Lower leg skin (tissue), 4 donors: ENCODE results near the gene ZMYM2. TPM values are rescaled to one million over a fixed set of nuclear protein-coding genes. Genes with fewer than 3 reads are reported as not detected.
"Not testable (repeated sequence)": the region's sequence is repeated elsewhere in the genome, so short reads cannot be mapped to it uniquely, and the experiment has no call there.

Experiments
- DNase-seq, 2 donors: peaks; one replicate each; pipeline ENCODE4 v3.0.0-alpha.2; 2019; ENCODE audit warnings: low spot score in 2 of 2
- H3K4me3 ChIP-seq: fragments of 200-600 bp; sonication (generic); 2 replicates; pipeline ENCODE4 v1.5.1; 2017; ENCODE audit warnings: mild to moderate bottlenecking, low read depth; ENCODE audit not compliant: poor library complexity, severe bottlenecking
- POLR2A ChIP-seq, 2 donors: fragments of 450-650 bp; IDR thresholded peaks; one replicate each; pipeline ENCODE4 v1.6.1; 2016 to 2017; ENCODE audit warnings: antibody characterized with exemption in 2 of 2, mild to moderate bottlenecking in 1 of 2, moderate library complexity in 1 of 2
- WGBS, 2 donors: methylation state at CpG; one replicate each; pipeline ENCODE4 v1.1.5; 2018; 5-methylcytosine and 5-hydroxymethylcytosine counted together
- intact Hi-C: fragments of 100-400 bp; cut with DNase I; formaldehyde crosslinking; loops from one replicate; pipeline ENCODE4 v1.15.0; 2023; ENCODE audit warnings: low total_unique reads
- total RNA-seq, 4 donors: library from RNA; depleted of rRNA; stranded (reverse); fragments of >200 nt; gene quantifications; one replicate each; pipeline ENCODE4 v1.1.0, GENCODE V29; 2016
- TF ChIP-seq, protein P1 (sequence below), 3 donors: fragments of 450-650 bp; IDR thresholded peaks; one replicate each; pipeline ENCODE4 v1.5.1; 2016; ENCODE audit warnings: antibody characterized with exemption in 3 of 3, mild to moderate bottlenecking in 3 of 3, moderate library complexity in 2 of 3

ZMYM2 gene
- total RNA-seq, 4 donors from 2014 or later = 37.5 to 58.2 (median 49.5) TPM

DNA sequence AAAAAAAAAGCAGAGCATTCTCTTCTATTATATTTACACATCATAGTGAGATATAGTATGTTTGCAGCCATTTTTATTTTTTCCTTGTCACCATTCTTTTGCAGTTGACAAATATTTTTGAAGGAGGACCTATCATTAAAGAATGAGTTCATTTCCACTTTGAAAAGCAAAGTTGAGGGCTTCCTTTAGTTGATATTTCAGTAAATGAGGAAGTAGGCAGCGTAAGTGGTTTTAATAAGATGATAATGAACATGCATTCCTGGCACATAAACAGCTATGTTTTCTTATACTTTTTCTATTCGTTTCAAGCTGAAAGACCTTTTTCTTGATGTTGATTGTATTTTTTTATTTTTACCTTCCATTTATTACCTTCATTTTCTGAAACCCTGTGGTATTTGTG lies 66.2 kb downstream of the ZMYM2 start:
- no peak overlapping the region for H3K4me3 ChIP-seq
- WGBS, 2 donors = 80 to 91% methylated on average over 2 of the region's 2 CpGs
- no peak for TF ChIP-seq POLR2A (IDR thresholded peaks at IDR 0.05)
- TF ChIP-seq, protein P1, sequence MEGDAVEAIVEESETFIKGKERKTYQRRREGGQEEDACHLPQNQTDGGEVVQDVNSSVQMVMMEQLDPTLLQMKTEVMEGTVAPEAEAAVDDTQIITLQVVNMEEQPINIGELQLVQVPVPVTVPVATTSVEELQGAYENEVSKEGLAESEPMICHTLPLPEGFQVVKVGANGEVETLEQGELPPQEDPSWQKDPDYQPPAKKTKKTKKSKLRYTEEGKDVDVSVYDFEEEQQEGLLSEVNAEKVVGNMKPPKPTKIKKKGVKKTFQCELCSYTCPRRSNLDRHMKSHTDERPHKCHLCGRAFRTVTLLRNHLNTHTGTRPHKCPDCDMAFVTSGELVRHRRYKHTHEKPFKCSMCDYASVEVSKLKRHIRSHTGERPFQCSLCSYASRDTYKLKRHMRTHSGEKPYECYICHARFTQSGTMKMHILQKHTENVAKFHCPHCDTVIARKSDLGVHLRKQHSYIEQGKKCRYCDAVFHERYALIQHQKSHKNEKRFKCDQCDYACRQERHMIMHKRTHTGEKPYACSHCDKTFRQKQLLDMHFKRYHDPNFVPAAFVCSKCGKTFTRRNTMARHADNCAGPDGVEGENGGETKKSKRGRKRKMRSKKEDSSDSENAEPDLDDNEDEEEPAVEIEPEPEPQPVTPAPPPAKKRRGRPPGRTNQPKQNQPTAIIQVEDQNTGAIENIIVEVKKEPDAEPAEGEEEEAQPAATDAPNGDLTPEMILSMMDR (IDR thresholded peaks at IDR 0.05) = no peak
- intact Hi-C loops = no loop called here
- no peak for DNase-seq

DNA sequence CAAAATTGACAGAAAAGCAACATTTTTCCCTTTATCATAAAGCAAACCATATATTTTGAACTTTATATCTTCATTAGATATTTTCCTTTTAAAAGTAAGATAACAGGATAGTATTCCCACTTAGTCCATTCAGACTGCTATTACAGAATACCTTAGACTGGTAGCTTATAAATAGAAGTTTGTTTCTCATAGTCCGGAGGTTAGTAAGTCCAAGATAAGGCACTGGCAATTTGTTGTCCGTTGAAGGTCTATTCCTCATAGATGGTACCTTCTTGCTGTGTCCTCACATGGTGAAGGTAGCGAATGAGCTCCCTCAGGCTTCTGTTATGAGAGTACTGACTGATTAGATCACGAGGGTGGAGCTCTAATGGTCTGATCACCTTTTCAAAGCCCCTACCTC lies 70.4 kb downstream of the ZMYM2 start:
- H3K4me3 ChIP-seq = no peak overlapping the region
- WGBS, 2 donors = 87 to 96% methylated on average over 4 of the region's 4 CpGs
- TF ChIP-seq POLR2A (IDR thresholded peaks at IDR 0.05) = no peak
- TF ChIP-seq, protein P1 (IDR thresholded peaks at IDR 0.05) = no peak
- intact Hi-C loops = no loop called here
- DNase-seq = no peak

DNA sequence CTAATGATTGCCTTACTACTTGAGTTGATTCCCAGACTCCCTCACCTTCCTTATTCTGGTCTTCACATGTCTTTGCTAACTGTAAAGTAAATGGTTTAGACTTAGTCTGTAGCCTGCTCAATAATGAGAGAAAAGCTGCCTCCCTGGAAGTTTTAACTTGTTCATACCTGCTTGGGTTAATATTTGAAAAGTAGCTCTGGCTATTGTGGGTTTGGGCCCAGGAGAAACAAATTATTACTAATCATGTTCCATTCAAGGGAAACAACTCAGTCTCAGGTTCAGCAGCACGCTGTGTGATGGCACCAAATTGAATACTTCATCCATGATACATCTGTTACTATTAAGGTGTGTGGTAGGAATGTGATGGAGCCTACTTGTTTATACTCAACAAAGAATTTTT lies 75.0 kb downstream of the ZMYM2 start:
- no peak for TF ChIP-seq POLR2A (IDR thresholded peaks at IDR 0.05)
- TF ChIP-seq, protein P1 (IDR thresholded peaks at IDR 0.05) = no peak
- intact Hi-C loops = no loop called here
- no peak overlapping the region for H3K4me3 ChIP-seq
- DNase-seq = no peak
- WGBS, 2 donors = 93 to 100% methylated on average over 1 of the region's 1 CpG

DNA sequence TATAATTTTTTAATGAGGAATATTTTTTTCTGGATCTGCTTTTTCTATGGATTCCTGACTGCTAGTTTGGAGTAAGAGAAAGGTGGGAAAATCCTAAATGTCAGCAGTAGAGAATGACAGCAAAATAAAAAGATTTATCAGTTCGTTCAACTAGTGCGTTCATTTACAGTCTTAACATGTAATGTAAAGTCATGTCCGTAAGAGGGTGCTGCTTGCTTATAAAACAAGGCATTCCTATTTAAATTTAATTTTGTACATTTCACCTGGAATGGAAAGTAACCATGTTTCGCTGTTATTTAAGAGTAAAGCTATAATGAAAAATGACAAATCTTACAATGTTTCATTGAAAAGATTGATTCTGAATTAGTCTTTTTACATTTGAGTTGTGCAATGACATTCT lies 76.6 kb downstream of the ZMYM2 start:
- TF ChIP-seq, protein P1 (IDR thresholded peaks at IDR 0.05) = no peak
- TF ChIP-seq POLR2A (IDR thresholded peaks at IDR 0.05) = no peak
- 86 to 87% methylated on average over 4 of the region's 4 CpGs for WGBS, 2 donors

DNA sequence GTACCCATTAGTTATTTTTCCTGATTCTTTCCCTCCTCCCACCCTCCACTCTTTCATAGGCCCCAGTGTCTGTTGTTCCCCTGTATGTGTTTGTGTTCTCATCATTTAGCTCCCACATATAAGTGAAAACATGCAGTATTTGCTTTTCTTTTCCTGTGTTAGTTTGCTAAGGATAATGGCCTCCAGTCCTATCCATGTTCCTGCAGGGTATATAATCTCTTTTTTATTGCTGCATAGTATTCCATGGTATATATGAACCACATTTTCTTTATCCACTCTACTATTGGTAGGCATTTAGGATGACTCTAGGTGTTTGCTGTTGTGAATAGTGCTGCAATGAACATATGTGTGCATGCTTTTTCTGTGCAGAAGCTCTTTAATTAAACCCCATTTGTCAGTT lies 79.4 kb downstream of the ZMYM2 start:
- H3K4me3 ChIP-seq = no peak overlapping the region
- no peak for DNase-seq
- no peak for TF ChIP-seq POLR2A (IDR thresholded peaks at IDR 0.05)
- TF ChIP-seq, protein P1 (IDR thresholded peaks at IDR 0.05) = no peak
- intact Hi-C loops = no loop called here

More for the DNA sequence above, 76.6 kb downstream of the ZMYM2 start:
- H3K4me3 ChIP-seq = no peak overlapping the region
- DNase-seq = no peak
- intact Hi-C loops = no loop called here

DNA sequence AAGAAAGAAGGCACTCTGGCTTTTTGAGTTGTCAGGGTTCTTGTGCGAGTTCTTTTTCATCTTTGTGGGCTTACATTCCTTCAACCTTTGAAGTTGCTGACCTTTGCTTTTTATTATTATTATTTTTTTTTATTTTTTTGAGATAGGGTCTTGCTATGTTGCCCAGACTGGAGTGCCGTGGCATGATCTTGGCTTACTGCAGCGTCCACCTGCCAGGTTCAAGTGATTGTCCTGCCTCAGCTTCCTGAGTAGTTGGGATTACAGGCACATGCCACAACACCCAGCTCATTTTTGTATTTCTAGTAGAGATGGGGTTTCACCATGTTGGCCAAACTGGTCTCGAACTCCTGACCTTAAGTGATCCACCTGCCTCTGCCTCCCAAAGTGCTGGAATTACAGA lies 84.1 kb downstream of the ZMYM2 start:
- WGBS, 2 donors = 98% methylated on average over 4 of the region's 4 CpGs
- intact Hi-C loops, DNase-seq, H3K4me3 ChIP-seq: not testable (repeated sequence)
